Measurements from ENCODE around the gene RAD54L.
"Not testable (repeated sequence)": the region's sequence is repeated elsewhere in the genome, so short reads cannot be mapped to it uniquely, and the experiment has no call there.

Gene RAD54L

GRCh38 chr1:46325285-46326076 is 77.9 kb downstream of the RAD54L start:
- DNase-seq, result not testable (repeated sequence)

Data from NCI-H2227 treated with DMSO at 0.1 percent for 48 hours (cell line).